Common myeloid progenitor, CD34-positive (primary cell): Measurements from ENCODE around the gene C2orf49.

Experiments used
- CTCF ChIA-PET: fragments of 350-600 bp; sonication (Branson Sonifier 250); formaldehyde crosslinking; loops from one replicate; lab custom pipeline; 2021; ENCODE audit warnings: antibody characterized with exemption; lab: Charles Lee
- POLR2A ChIA-PET: fragments of 350-600 bp; sonication (Branson Sonifier 250); formaldehyde crosslinking; loops from one replicate; lab custom pipeline; 2021; ENCODE audit warnings: antibody characterized with exemption; lab: Charles Lee
- DNase-seq, 3 donors: peaks; one replicate each; pipeline versions ENCODE4 v3.0.0 to v3.0.0-alpha.2; 2013
- H3K27ac ChIP-seq, 2 experiments: 1 replicate in 1 of 2; 2 replicates in 1 of 2; pipeline ENCODE4 v1.7.0; 2013; ENCODE audit warnings: inconsistent platforms in 2 of 2, low read length in 2 of 2, mild to moderate bottlenecking in 2 of 2, low read depth in 1 of 2, moderate library complexity in 1 of 2; ENCODE audit not compliant: severe bottlenecking in 2 of 2, insufficient read depth in 1 of 2, poor library complexity in 1 of 2
- H3K27me3 ChIP-seq, 5 experiments: replicated peaks in 2 of 5; 1 replicate in 3 of 5; 2 replicates in 2 of 5; pipeline versions ENCODE4 v1.6.1 to v1.7.0; 2013; ENCODE audit warnings: low read length in 4 of 5, mild to moderate bottlenecking in 2 of 5, moderate library complexity in 2 of 5, inconsistent platforms in 1 of 5; ENCODE audit not compliant: insufficient read depth in 5 of 5, control insufficient read depth in 4 of 5
- H3K36me3 ChIP-seq, 4 experiments: 1 replicate in 2 of 4; 2 replicates in 2 of 4; pipeline versions ENCODE4 v1.6.1 to v1.7.0; 2013; ENCODE audit warnings: low read length in 3 of 4, control low read depth in 1 of 4, mild to moderate bottlenecking in 1 of 4; ENCODE audit not compliant: control insufficient read depth in 4 of 4, insufficient read depth in 4 of 4
- H3K4me1 ChIP-seq, 4 experiments: 1 replicate in 3 of 4; 2 replicates in 1 of 4; pipeline versions ENCODE4 v1.6.1 to v1.7.1; 2013; ENCODE audit warnings: low read length in 3 of 4, mild to moderate bottlenecking in 3 of 4, control low read depth in 1 of 4, inconsistent platforms in 1 of 4, moderate library complexity in 1 of 4; ENCODE audit not compliant: control insufficient read depth in 4 of 4, insufficient read depth in 4 of 4; ENCODE audit errors: control extremely low read depth in 1 of 4
- H3K4me3 ChIP-seq, 7 experiments: 1 replicate in 4 of 7; 2 replicates in 3 of 7; pipeline versions ENCODE4 v1.5.1 to v1.7.0; 2013; ENCODE audit warnings: mild to moderate bottlenecking in 7 of 7, low read length in 6 of 7, moderate library complexity in 6 of 7, inconsistent platforms in 2 of 7, low read depth in 2 of 7, control low read depth in 1 of 7; ENCODE audit not compliant: insufficient read depth in 4 of 7, control insufficient read depth in 1 of 7; ENCODE audit errors: extremely low read depth in 1 of 7
- H3K9me3 ChIP-seq, 5 experiments: 1 replicate in 4 of 5; 2 replicates in 1 of 5; pipeline versions ENCODE4 v1.6.1 to v1.7.1; 2013; ENCODE audit warnings: low read length in 4 of 5, mild to moderate bottlenecking in 2 of 5, inconsistent platforms in 1 of 5, low read depth in 1 of 5, moderate library complexity in 1 of 5; ENCODE audit not compliant: control insufficient read depth in 4 of 5, insufficient read depth in 2 of 5; ENCODE audit errors: control extremely low read depth in 1 of 5
- WGBS: methylation state at CpG from one replicate; pipeline ENCODE4 v1.1.5; 2013; ENCODE audit not compliant: insufficient coverage; 5-methylcytosine and 5-hydroxymethylcytosine counted together

Gene C2orf49

GRCh38 chr2:105307146-105307545, 30.2 kb upstream of the C2orf49 start:
- Histone ChIP-seq H3K36me3 (peaks cover 6 to 56% (median 37%) of the 10 kb centered on the region in 4 experiments), H3K27me3 (no peaks in the 10 kb centered on the region), H3K4me1 (peaks cover 0 to 33% (median 28%) of the 10 kb centered on the region in 4 experiments), H3K9me3 (no peaks in the 10 kb centered on the region), H3K27ac (peak overlapping the region in 1 of 2 experiments; percentile 55), H3K4me3 (no peak overlapping the region)
- CTCF ChIA-PET = interaction anchor here (1.2 to 6.4 kb wide), 2 partner anchors 13 to 21 kb away, joined by 3 to 40 read pairs; no protein-coding TSS in a partner anchor
- POLR2A ChIA-PET = no interaction called here
- no peak for DNase-seq
- WGBS = 97% methylated on average over 7 of the region's 7 CpGs

- Histone ChIP-seq H3K27me3 (no peaks in the 10 kb centered on the region), H3K9me3 (no peaks in the 10 kb centered on the region), H3K27ac (peak overlapping the region in 1 of 2 experiments; percentile 55), H3K36me3 (peaks cover 6 to 55% (median 37%) of the 10 kb centered on the region in 4 experiments), H3K4me3 (no peak overlapping the region), H3K4me1 (peaks cover 0 to 33% (median 26%) of the 10 kb centered on the region in 4 experiments)
- CTCF ChIA-PET = interaction anchor here (1.5 to 6.4 kb wide), 2 partner anchors 13 to 28 kb away, joined by 4 to 40 read pairs; no protein-coding TSS in a partner anchor
- POLR2A ChIA-PET = no interaction called here
- WGBS = 95% methylated on average over 11 of the region's 19 CpGs
- DNase-seq = no peak
Observed at GRCh38 chr2:105307550-105307949, 29.8 kb upstream of the C2orf49 start.

- peaks cover 6 to 51% (median 37%) of the 10 kb centered on the region in 4 experiments for H3K36me3 ChIP-seq
- 79% methylated on average over 16 of the region's 17 CpGs for WGBS
- no peak overlapping the region for H3K4me3 ChIP-seq
- CTCF ChIA-PET = interaction anchor here (1.5 to 6.4 kb wide), 3 partner anchors 14 to 28 kb away, joined by 4 to 40 read pairs (median 10); partner anchors contain the start of gene TGFBRAP1
- no peaks in the 10 kb centered on the region for H3K9me3 ChIP-seq
- DNase-seq = no peak
- no peaks in the 10 kb centered on the region for H3K27me3 ChIP-seq
- POLR2A ChIA-PET = no interaction called here
- peak overlapping the region in 1 of 2 experiments; percentile 55 for H3K27ac ChIP-seq
- peaks cover 0 to 33% (median 25%) of the 10 kb centered on the region in 4 experiments for H3K4me1 ChIP-seq
Observed at GRCh38 chr2:105307962-105308361, 29.4 kb upstream of the C2orf49 start.

- no peak for DNase-seq
- H3K27me3 ChIP-seq = no peaks in the 10 kb centered on the region
- H3K4me1 ChIP-seq = peaks cover 0 to 28% (median 22%) of the 10 kb centered on the region in 4 experiments
- H3K27ac ChIP-seq = peak overlapping the region in 1 of 2 experiments; percentile 55
- no peaks in the 10 kb centered on the region for H3K9me3 ChIP-seq
- ChIA-PET POLR2A (interaction anchor here (0.9 kb wide), 1 partner anchor 21 kb away, joined by 3 read pairs; the partner anchor contains the start of gene TGFBRAP1), CTCF (interaction anchor here (0.6 to 6.4 kb wide), 11 partner anchors 9 to 31 kb away, joined by 3 to 40 read pairs (median 6); partner anchors contain the start of gene TGFBRAP1)
- 92% methylated on average over 9 of the region's 15 CpGs for WGBS
- H3K4me3 ChIP-seq = no peak overlapping the region
- H3K36me3 ChIP-seq = peaks cover 4 to 48% (median 36%) of the 10 kb centered on the region in 4 experiments
Observed at GRCh38 chr2:105308382-105309146, 28.8 kb upstream of the C2orf49 start.

- Histone ChIP-seq H3K9me3 (no peaks in the 10 kb centered on the region), H3K4me3 (no peak overlapping the region), H3K36me3 (peaks cover 4 to 48% (median 34%) of the 10 kb centered on the region in 4 experiments), H3K27ac (peak overlapping the region in 1 of 2 experiments; percentile 55), H3K27me3 (no peaks in the 10 kb centered on the region), H3K4me1 (peaks cover 0 to 26% (median 24%) of the 10 kb centered on the region in 4 experiments)
- peak; percentile 49 to 77 (median 72) for DNase-seq
- WGBS = 51% methylated on average over 4 of the region's 4 CpGs
- ChIA-PET CTCF (interaction anchor here (0.6 to 6.4 kb wide), 13 partner anchors 9 to 73 kb away, joined by 3 to 40 read pairs (median 6); partner anchors contain the start of gene TGFBRAP1), POLR2A (interaction anchor here (0.9 kb wide), 1 partner anchor 20 kb away, joined by 3 read pairs; the partner anchor contains the start of gene TGFBRAP1)
Observed at GRCh38 chr2:105309147-105309545, 28.2 kb upstream of the C2orf49 start.

GRCh38 chr2:105313877-105314276, 23.5 kb upstream of the C2orf49 start:
- Histone ChIP-seq H3K9me3 (no peaks in the 10 kb centered on the region), H3K36me3 (peaks cover 2 to 17% (median 8%) of the 10 kb centered on the region in 4 experiments), H3K27ac (no peak overlapping the region), H3K4me3 (no peak overlapping the region), H3K4me1 (peaks cover 2 to 34% (median 21%) of the 10 kb centered on the region in 4 experiments), H3K27me3 (no peaks in the 10 kb centered on the region)
- POLR2A ChIA-PET = interaction anchor here (0.6 to 1.0 kb wide), 3 partner anchors 9 to 15 kb away, joined by 3 to 4 read pairs (median 4); no protein-coding TSS in a partner anchor
- CTCF ChIA-PET = interaction anchor here (0.7 to 1.8 kb wide), 4 partner anchors 11 to 22 kb away, joined by 3 to 9 read pairs (median 3); partner anchors contain the start of gene TGFBRAP1
- DNase-seq = peak in 2 of 3 donors; percentile 40 to 57
